Trophoblast cell (in vitro differentiated cells and primary cell): Measurements from ENCODE around the gene KNOP1.

ENCODE experiments used
- DNase-seq, 2 donors: peaks; one replicate each; pipeline ENCODE4 v3.0.0-alpha.2; 2016
- H2AFZ ChIP-seq: 2 replicates; pipeline ENCODE4 v1.6.1; 2013; ENCODE audit warnings: low read length, moderate library complexity, mild to moderate bottlenecking; ENCODE audit not compliant: insufficient read depth, poor library complexity
- H2AK5ac ChIP-seq: 2 replicates; pipeline ENCODE4 v1.6.1; 2013; ENCODE audit warnings: mild to moderate bottlenecking, low read length
- H2BK120ac ChIP-seq: 2 replicates; pipeline ENCODE4 v1.6.1; 2013; ENCODE audit warnings: low read length, mild to moderate bottlenecking, moderate library complexity; ENCODE audit not compliant: insufficient read depth, poor library complexity
- H2BK12ac ChIP-seq: 2 replicates; pipeline ENCODE4 v1.6.1; 2013; ENCODE audit warnings: mild to moderate bottlenecking, low read length, moderate library complexity
- H2BK5ac ChIP-seq: 2 replicates; pipeline ENCODE4 v1.6.1; 2013; ENCODE audit warnings: low read length, low read depth, moderate library complexity, mild to moderate bottlenecking; ENCODE audit not compliant: poor library complexity
- H3K14ac ChIP-seq: 2 replicates; pipeline ENCODE4 v1.6.1; 2013; ENCODE audit warnings: mild to moderate bottlenecking, low read length
- H3K18ac ChIP-seq: 2 replicates; pipeline ENCODE4 v1.6.1; 2013; ENCODE audit warnings: mild to moderate bottlenecking, low read length
- H3K23ac ChIP-seq: 2 replicates; pipeline ENCODE4 v1.6.1; 2013; ENCODE audit warnings: low read length
- H3K27ac ChIP-seq: 2 replicates; pipeline ENCODE4 v1.5.1; 2013; ENCODE audit warnings: low read depth, mild to moderate bottlenecking, inconsistent platforms, low read length, moderate library complexity
- H3K27me3 ChIP-seq: 2 replicates; pipeline ENCODE4 v1.6.1; 2013; ENCODE audit warnings: inconsistent platforms, mild to moderate bottlenecking, low read length, moderate library complexity; ENCODE audit not compliant: insufficient read depth
- H3K36me3 ChIP-seq, 2 experiments: 1 replicate in 1 of 2; 2 replicates in 1 of 2; pipeline ENCODE4 v1.6.1; 2013; ENCODE audit warnings: low read length in 2 of 2, mild to moderate bottlenecking in 2 of 2, moderate library complexity in 1 of 2; ENCODE audit not compliant: insufficient read depth in 2 of 2, control insufficient read depth in 1 of 2
- H3K4ac ChIP-seq: 2 replicates; pipeline ENCODE4 v1.6.1; 2013; ENCODE audit warnings: low read depth, mild to moderate bottlenecking, low read length, moderate library complexity
- H3K4me1 ChIP-seq, 2 experiments: 1 replicate in 1 of 2; 2 replicates in 1 of 2; pipeline ENCODE4 v1.6.1; 2013; ENCODE audit warnings: low read length in 2 of 2, mild to moderate bottlenecking in 2 of 2, moderate library complexity in 1 of 2; ENCODE audit not compliant: insufficient read depth in 2 of 2, control insufficient read depth in 1 of 2
- H3K4me2 ChIP-seq: 2 replicates; pipeline ENCODE4 v1.6.1; 2013; ENCODE audit warnings: inconsistent platforms, mild to moderate bottlenecking, low read length, moderate library complexity
- H3K4me3 ChIP-seq: 2 replicates; pipeline ENCODE4 v1.5.1; 2013; ENCODE audit warnings: mild to moderate bottlenecking, low read depth, low read length, inconsistent platforms
- H3K79me1 ChIP-seq: one replicate; pipeline ENCODE4 v1.6.1; 2013; ENCODE audit warnings: low read length
- H3K79me2 ChIP-seq: 2 replicates; pipeline ENCODE4 v1.6.1; 2013; ENCODE audit warnings: low read length, mild to moderate bottlenecking; ENCODE audit not compliant: control insufficient read depth, insufficient read depth, poor library complexity
- H3K9ac ChIP-seq: 2 replicates; pipeline ENCODE4 v1.6.1; 2013; ENCODE audit warnings: mild to moderate bottlenecking, low read length
- H3K9me3 ChIP-seq: 2 replicates; pipeline ENCODE4 v1.6.1; 2013; ENCODE audit warnings: low read depth, mild to moderate bottlenecking, control low read depth, inconsistent platforms, low read length; ENCODE audit not compliant: insufficient read depth
- H4K12ac ChIP-seq: 2 replicates; pipeline ENCODE4 v1.6.1; 2013; ENCODE audit warnings: low read depth, mild to moderate bottlenecking, low read length, moderate library complexity
- H4K8ac ChIP-seq: 2 replicates; pipeline ENCODE4 v1.6.1; 2013; ENCODE audit warnings: low read depth, mild to moderate bottlenecking, low read length, moderate library complexity
- H4K91ac ChIP-seq: one replicate; pipeline ENCODE4 v1.6.1; 2013; ENCODE audit warnings: low read depth, mild to moderate bottlenecking, low read length, moderate library complexity
- WGBS: extraction: QIAGEN DNeasy Blood & Tissue Kit; methylation state at CpG from one replicate; pipeline ENCODE4 v1.1.7; 2013; ENCODE audit warnings: missing lambda C conversion rate; ENCODE audit not compliant: insufficient read length, insufficient coverage; ENCODE audit errors: extremely low coverage; 5-methylcytosine and 5-hydroxymethylcytosine counted together

Gene KNOP1

DNA sequence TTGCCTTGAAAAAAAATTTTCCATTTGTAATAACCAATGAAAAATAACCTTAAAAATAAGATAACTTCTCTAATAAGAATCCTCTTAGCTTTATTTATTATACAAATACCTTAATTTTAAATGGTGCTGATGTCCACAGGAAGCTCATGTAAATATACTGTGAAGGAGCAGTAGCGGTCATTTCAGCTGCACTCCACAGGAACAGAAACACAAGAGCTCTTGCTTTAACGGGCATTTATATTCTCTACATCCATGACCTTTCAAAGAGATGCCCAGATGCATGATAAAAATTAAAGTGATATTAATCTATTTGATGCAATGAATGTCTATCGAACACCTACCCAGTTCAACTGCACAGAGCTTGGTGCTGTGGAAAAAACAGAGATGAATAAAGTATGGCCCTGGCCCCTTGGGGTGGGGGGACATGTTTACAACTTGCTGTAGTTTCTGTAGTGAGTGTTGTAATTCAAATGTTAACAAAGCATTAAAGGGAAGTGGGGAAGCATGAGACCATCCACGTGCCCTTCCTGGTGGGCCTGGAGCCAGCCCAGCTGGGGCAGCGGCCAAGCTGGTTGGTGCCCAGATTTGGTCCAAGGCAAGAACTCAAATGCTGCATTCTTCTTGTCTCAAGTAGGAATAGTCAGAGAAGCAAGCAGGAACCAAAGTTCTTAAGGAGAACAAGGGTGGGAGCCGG lies 48.0 kb upstream of the KNOP1 start:
- no peak for DNase-seq
- Histone ChIP-seq H3K79me1 (no peaks in the 10 kb centered on the region), H3K9ac (no peak overlapping the region), H3K4ac (no peak overlapping the region), H3K36me3 (no peaks in the 10 kb centered on the region), H3K27ac (no peak overlapping the region), H2AFZ (no peak overlapping the region), H3K23ac (no peak overlapping the region), H2AK5ac (no peak overlapping the region), H3K18ac (no peak overlapping the region), H3K9me3 (no peaks in the 10 kb centered on the region), H2BK5ac (no peak overlapping the region), H2BK12ac (no peak overlapping the region), H4K8ac (no peak overlapping the region), H4K91ac (no peak overlapping the region), H3K27me3 (no peaks in the 10 kb centered on the region), H2BK120ac (no peak overlapping the region), H3K4me2 (no peak overlapping the region), H4K12ac (no peak overlapping the region), H3K4me1 (no peaks in the 10 kb centered on the region), H3K14ac (no peak overlapping the region), H3K4me3 (no peak overlapping the region), H3K79me2 (no peaks in the 10 kb centered on the region)
- no CpG with 5 or more reads among the region's 6 CpGs for WGBS

DNA sequence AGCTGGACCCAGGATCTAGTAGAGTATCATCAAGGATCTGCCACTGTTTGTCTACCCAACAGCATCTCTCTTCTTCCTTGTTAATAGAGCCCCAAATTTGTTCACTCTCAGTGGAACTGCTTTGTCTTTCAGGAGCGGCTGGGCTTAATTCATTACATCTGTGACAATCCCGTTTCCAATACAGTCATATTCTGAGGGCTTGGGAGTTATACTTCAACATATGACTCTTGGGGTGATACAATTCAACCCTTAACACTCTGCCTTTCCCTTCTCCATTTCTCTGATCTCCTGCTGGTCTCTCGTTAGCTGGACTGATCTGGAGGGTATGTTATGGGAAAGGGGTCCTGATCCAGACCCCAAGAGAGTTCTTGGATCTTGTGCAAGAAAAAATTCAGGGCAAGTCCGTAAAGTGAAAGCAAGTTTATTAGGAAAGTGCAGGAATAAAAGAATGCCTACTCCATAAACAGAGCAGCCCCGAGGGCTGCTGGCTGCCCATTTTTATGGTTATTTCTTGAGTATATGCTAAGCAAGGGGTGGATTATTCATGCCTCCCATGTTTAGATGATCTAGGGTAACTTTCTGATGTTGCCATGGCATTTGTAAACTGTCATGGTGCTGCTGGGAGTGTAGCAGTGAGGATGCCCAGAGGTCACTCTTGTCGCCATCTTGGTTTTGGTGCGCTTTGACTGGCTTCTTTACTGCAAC lies 42.5 kb upstream of the KNOP1 start:
- Histone ChIP-seq H3K4me3 (no peak overlapping the region), H4K12ac (no peak overlapping the region), H3K18ac (no peak overlapping the region), H3K4me1 (no peaks in the 10 kb centered on the region), H3K4ac (no peak overlapping the region), H2AFZ (no peak overlapping the region), H3K79me2 (no peaks in the 10 kb centered on the region), H4K91ac (no peak overlapping the region), H3K23ac (no peak overlapping the region), H2BK5ac (no peak overlapping the region), H4K8ac (no peak overlapping the region), H2AK5ac (no peak overlapping the region), H3K9ac (no peak overlapping the region), H3K36me3 (no peaks in the 10 kb centered on the region), H3K27ac (no peak overlapping the region), H3K14ac (no peak overlapping the region), H3K79me1 (no peaks in the 10 kb centered on the region), H2BK12ac (no peak overlapping the region), H3K27me3 (no peaks in the 10 kb centered on the region), H3K9me3 (no peaks in the 10 kb centered on the region), H3K4me2 (no peak overlapping the region), H2BK120ac (no peak overlapping the region)
- no CpG with 5 or more reads among the region's 7 CpGs for whole genome bisulfite sequencing
- no peak for DNase-seq

GRCh38 chr16:19757762-19758595 lies 40.0 kb upstream of the KNOP1 start:
- no peak overlapping the region for H3K9ac ChIP-seq
- H3K79me1 ChIP-seq: no peaks in the 10 kb centered on the region
- H4K12ac ChIP-seq: no peak overlapping the region
- no peak overlapping the region for H4K8ac ChIP-seq
- H3K4ac ChIP-seq: no peak overlapping the region
- no peak overlapping the region for H3K4me3 ChIP-seq
- H3K79me2 ChIP-seq: no peaks in the 10 kb centered on the region
- no peak overlapping the region for H2BK120ac ChIP-seq
- H3K9me3 ChIP-seq: no peaks in the 10 kb centered on the region
- WGBS: 100% methylated on average over 2 of the region's 8 CpGs
- H3K4me1 ChIP-seq: no peaks in the 10 kb centered on the region
- no peak overlapping the region for H3K4me2 ChIP-seq
- no peak for DNase-seq
- no peak overlapping the region for H3K27ac ChIP-seq
- no peak overlapping the region for H3K14ac ChIP-seq
- H2BK5ac ChIP-seq: no peak overlapping the region
- H3K23ac ChIP-seq: no peak overlapping the region
- H4K91ac ChIP-seq: no peak overlapping the region
- H3K18ac ChIP-seq: no peak overlapping the region
- H3K27me3 ChIP-seq: no peaks in the 10 kb centered on the region
- H3K36me3 ChIP-seq: no peaks in the 10 kb centered on the region
- no peak overlapping the region for H2AK5ac ChIP-seq
- H2BK12ac ChIP-seq: no peak overlapping the region
- no peak overlapping the region for H2AFZ ChIP-seq

DNA sequence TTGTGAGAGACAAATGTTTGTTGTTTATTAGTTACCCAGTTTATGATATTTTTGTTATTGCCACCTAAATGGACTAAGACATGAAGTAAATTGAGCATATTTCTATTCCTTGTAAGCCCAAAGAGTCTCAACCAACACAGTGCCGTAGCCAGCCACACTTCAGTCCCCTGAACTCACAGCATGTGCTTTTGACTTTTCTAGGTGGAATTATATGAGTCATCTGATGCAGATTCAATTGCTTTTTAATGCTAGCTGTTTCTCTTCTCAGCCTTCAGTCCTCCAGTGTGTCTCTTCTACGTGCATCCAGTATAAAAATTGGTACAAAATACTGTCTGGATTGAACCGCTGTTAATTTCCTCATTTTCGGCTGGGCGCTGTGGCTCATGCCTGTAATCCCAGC lies 39.0 kb upstream of the KNOP1 start:
- Histone ChIP-seq H2BK120ac (no peak overlapping the region), H2AFZ (no peak overlapping the region), H3K18ac (no peak overlapping the region), H4K12ac (no peak overlapping the region), H3K27me3 (no peaks in the 10 kb centered on the region), H3K4ac (no peak overlapping the region), H2BK12ac (no peak overlapping the region), H3K79me1 (no peaks in the 10 kb centered on the region), H3K36me3 (no peaks in the 10 kb centered on the region), H4K91ac (no peak overlapping the region), H4K8ac (no peak overlapping the region), H3K9me3 (no peaks in the 10 kb centered on the region), H3K23ac (no peak overlapping the region), H3K79me2 (no peaks in the 10 kb centered on the region), H3K27ac (no peak overlapping the region), H3K4me1 (no peaks in the 10 kb centered on the region), H3K9ac (no peak overlapping the region), H2AK5ac (no peak overlapping the region), H3K14ac (no peak overlapping the region), H3K4me3 (no peak overlapping the region), H3K4me2 (no peak overlapping the region), H2BK5ac (no peak overlapping the region)
- no peak for DNase-seq
- WGBS: no CpG with 5 or more reads among the region's 5 CpGs
